ENCODE measurements around the gene EHMT1.

DNA sequence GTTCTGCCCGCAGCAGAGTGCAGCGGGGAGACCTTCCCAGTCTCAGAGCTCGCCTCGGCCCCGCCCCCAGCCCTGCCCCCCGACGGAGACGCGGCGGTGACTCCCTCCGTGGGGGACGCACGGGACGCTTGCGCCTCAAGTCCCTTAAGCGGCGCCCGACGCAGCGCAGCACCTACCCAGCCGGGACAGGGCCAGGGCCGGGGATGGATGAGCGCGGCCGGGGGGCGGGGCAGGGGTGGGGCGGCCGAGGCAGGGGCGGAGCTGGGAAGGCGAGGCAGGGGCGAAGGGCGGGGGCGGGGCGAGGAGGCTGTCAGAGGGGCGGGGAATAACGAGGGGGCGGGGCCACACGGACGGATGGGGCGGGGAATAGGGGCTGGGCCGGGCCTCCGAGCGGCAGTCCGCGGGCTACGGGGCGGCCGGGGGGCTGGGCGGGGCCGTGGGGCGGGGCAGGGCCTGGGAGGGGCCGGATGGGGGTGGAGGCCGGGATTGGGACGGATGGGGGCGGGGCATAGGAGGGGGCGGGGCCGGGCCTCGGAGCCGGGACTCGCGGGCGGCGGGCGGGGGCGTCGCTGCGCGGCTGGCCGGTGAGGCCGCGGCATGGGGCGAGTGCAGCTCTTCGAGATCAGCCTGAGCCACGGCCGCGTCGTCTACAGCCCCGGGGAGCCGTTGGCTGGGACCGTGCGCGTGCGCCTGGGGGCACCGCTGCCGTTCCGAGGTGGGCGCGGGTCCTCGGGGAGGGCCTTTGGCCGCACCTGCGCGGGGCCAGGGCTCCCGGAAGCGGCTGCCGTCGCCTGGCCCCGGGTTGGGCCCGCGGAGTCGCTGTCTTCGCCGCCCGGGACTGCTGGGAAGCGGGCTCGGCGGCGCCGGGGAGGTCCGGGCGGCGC is 13.4 kb upstream of the EHMT1 start, which contains the start of gene ARRDC1:
- TF ChIP-seq, protein P1, sequence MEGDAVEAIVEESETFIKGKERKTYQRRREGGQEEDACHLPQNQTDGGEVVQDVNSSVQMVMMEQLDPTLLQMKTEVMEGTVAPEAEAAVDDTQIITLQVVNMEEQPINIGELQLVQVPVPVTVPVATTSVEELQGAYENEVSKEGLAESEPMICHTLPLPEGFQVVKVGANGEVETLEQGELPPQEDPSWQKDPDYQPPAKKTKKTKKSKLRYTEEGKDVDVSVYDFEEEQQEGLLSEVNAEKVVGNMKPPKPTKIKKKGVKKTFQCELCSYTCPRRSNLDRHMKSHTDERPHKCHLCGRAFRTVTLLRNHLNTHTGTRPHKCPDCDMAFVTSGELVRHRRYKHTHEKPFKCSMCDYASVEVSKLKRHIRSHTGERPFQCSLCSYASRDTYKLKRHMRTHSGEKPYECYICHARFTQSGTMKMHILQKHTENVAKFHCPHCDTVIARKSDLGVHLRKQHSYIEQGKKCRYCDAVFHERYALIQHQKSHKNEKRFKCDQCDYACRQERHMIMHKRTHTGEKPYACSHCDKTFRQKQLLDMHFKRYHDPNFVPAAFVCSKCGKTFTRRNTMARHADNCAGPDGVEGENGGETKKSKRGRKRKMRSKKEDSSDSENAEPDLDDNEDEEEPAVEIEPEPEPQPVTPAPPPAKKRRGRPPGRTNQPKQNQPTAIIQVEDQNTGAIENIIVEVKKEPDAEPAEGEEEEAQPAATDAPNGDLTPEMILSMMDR (conservative IDR thresholded peaks at IDR 0.05) = no peak
- peak; percentile 90; the same call in 1 of the 2 replicates for TF ChIP-seq ZFX (IDR thresholded peaks at IDR 0.05)

Data from C4-2B (cell line).